Esophagus (tissue), 2 donors: ENCODE measurements around the gene CSTPP1. TPM values are rescaled to one million over a fixed set of nuclear protein-coding genes. Genes with fewer than 3 reads are reported as not detected.
"Not testable (repeated sequence)": the region's sequence is repeated elsewhere in the genome, so short reads cannot be mapped to it uniquely, and the experiment has no call there.

Experiments used
- H3K27ac ChIP-seq, 2 donors: one replicate each; pipeline ENCODE4 v1.5.1; 2013; ENCODE audit warnings: low read depth in 2 of 2, mild to moderate bottlenecking in 2 of 2, inconsistent platforms in 1 of 2, low read length in 1 of 2, moderate library complexity in 1 of 2
- H3K27me3 ChIP-seq, 2 donors: one replicate each; pipeline ENCODE4 v1.6.1; 2013; ENCODE audit warnings: low read length in 2 of 2, control low read depth in 1 of 2, mild to moderate bottlenecking in 1 of 2; ENCODE audit not compliant: insufficient read depth in 2 of 2, control insufficient read depth in 1 of 2
- H3K36me3 ChIP-seq, 2 donors: one replicate each; pipeline ENCODE4 v1.6.1; 2013; ENCODE audit warnings: low read length in 1 of 2; ENCODE audit not compliant: control insufficient read depth in 2 of 2, insufficient read depth in 2 of 2
- H3K4me1 ChIP-seq, 2 donors: one replicate each; pipeline ENCODE4 v1.6.1; 2013; ENCODE audit warnings: low read length in 1 of 2; ENCODE audit not compliant: control insufficient read depth in 2 of 2, insufficient read depth in 2 of 2
- H3K4me3 ChIP-seq, 2 donors: one replicate each; pipeline ENCODE4 v1.5.1; 2013; ENCODE audit warnings: low read length in 2 of 2, mild to moderate bottlenecking in 2 of 2, low read depth in 1 of 2, moderate library complexity in 1 of 2
- H3K9me3 ChIP-seq, 2 donors: one replicate each; pipeline ENCODE4 v1.6.1; 2013; ENCODE audit warnings: mild to moderate bottlenecking in 2 of 2, low read depth in 1 of 2, low read length in 1 of 2, moderate library complexity in 1 of 2; ENCODE audit not compliant: control insufficient read depth in 2 of 2, insufficient read depth in 1 of 2
- WGBS, 2 donors: extraction: QIAGEN DNeasy Blood & Tissue Kit; methylation state at CpG; one replicate each; pipeline ENCODE4 v1.1.7; 2013; 5-methylcytosine and 5-hydroxymethylcytosine counted together
- polyA plus RNA-seq, 2 donors: library from polyadenylated mRNA; stranded (reverse); fragments of 200-250 nt; gene quantifications; one replicate each; pipeline ENCODE4 v1.2.3, GENCODE V29; 2013
- donor health status: healthy with polysubstance abuse.
- donor health status: Bipolar disorder and iron deficiency.

Gene CSTPP1
- polyA plus RNA-seq, 2 donors: 8.3 to 13.0 TPM

DNA sequence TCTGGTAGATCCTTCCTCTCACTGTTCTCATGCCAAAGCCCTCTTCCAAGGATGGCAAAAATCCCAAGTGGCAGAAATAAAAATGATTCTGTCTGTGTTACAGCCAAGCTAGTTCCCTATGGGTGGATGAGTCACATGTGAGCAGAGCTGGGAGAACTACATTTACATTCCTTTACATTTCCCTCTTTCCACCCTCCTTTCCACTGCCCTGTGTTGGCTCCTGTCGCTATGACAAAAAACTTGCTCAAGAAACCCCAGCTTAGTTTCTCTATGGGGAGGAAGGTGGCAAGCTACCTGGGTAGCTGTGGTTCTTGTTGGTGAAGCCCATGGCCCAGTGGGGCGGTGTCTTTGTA is 268.1 kb downstream of the CSTPP1 start:
- Histone ChIP-seq H3K4me1 (no peaks in the 10 kb centered on the region), H3K27me3 (no peaks in the 10 kb centered on the region), H3K36me3 (no peaks in the 10 kb centered on the region), H3K9me3 (no peaks in the 10 kb centered on the region), H3K4me3 (no peak overlapping the region), H3K27ac (peak overlapping the region in 1 of 2 donors; percentile 65)
- WGBS, 2 donors: 38 to 56% methylated on average over 2 of the region's 2 CpGs

DNA sequence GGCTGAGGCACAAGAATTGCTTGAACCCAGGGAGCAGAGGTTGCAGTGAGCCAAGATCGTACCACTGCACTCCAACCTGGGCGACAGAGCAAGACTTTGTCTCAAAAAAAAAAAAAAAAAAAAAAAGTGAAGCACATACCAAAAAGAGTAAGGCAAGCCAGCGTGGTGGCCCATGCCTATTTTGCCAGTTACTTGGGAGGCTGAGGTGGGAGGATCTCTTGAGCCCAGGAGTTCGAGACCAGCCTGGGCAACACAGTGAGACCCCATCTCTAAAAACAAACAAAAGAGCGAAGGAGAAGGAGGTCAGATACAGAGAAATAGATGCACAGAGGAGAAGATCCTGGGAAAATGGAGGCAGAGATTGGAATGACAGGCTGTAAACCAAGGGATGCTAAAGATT is 270.0 kb downstream of the CSTPP1 start:
- H3K4me3 ChIP-seq, H3K27me3 ChIP-seq, H3K4me1 ChIP-seq, H3K9me3 ChIP-seq, H3K27ac ChIP-seq, H3K36me3 ChIP-seq: not testable (repeated sequence)
- 92 to 95% methylated on average over 5 of the region's 5 CpGs for WGBS, 2 donors

DNA sequence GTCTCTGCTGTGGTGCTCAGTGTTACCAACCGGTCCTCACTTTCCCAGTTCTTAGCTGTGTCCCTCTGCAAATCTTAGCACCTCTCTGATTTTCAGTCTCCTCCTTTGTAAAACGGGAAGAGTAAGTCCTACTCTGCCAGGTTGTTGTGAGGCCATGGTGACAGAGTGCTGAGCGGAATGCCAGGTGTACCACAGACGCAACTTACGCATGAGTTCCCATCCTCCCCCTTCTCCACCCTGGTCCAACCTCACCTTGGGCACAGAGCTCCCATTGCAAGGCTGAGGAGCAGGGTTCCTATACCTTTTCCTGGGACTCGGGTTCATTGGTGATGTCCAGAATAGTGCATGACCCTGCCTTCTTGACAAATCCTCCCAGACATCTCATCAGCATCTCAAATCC is 270.9 kb downstream of the CSTPP1 start:
- H3K4me3 ChIP-seq: no peak overlapping the region
- no peaks in the 10 kb centered on the region for H3K36me3 ChIP-seq
- no peaks in the 10 kb centered on the region for H3K9me3 ChIP-seq
- no peaks in the 10 kb centered on the region for H3K27me3 ChIP-seq
- no peaks in the 10 kb centered on the region for H3K4me1 ChIP-seq
- WGBS, 2 donors: 83 to 85% methylated on average over 6 of the region's 6 CpGs
- H3K27ac ChIP-seq: no peak overlapping the region

DNA sequence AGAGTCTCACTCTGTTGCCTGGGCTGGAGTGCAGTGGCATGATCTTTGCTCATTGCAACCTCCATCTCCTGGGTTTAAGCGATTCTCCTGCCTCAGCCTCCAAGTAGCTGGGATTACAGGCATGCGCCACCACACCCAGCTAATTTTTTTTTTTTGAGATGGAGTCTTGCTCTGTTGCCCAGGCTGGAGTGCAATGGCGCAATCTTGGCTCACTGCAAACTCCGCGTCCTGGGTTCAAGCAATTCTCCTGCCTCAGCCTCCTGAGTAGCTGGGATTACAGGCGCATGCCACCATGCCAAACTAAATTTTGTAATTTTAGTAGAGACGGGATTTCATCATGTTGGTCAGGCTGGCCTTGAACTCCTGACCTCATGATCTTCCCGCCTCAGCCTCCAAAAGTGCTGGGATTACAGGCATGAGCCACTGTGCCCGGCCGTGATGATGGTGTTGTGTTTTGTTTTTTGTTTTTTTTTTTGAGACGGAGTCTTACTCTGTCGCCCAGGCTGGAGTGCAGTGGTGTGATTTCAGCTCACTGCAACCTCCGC is 271.5 kb downstream of the CSTPP1 start:
- not testable (repeated sequence) for H3K9me3 ChIP-seq, H3K36me3 ChIP-seq, H3K4me1 ChIP-seq, H3K27me3 ChIP-seq, H3K4me3 ChIP-seq, H3K27ac ChIP-seq
- WGBS, 2 donors: 96 to 97% methylated on average over 13 of the region's 13 CpGs

DNA sequence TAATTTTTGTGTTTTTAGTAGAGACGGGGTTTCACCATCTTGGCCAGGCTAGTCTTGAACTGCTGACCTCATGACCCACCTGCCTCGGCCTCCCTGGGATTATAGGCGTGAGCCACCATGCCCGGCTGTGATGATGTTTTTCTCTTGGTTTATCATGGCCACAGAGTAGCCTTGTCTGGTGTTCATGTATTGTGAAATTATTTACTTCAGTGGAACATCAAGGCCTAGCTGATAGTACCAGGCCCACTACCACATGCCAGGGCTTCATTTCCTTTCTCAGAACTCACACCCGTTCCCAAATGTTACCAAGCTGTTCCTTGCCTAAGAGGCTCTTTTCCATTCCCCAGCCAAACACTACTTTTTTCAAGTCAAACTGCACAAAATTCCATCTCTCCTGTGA is 272.1 kb downstream of the CSTPP1 start:
- H3K4me1 ChIP-seq: peaks cover 0 to 3% of the 10 kb centered on the region in 2 donors
- WGBS, 2 donors: 91 to 94% methylated on average over 5 of the region's 5 CpGs
- H3K27ac ChIP-seq: no peak overlapping the region
- no peaks in the 10 kb centered on the region for H3K27me3 ChIP-seq
- H3K4me3 ChIP-seq: no peak overlapping the region
- H3K9me3 ChIP-seq: no peaks in the 10 kb centered on the region
- H3K36me3 ChIP-seq: no peaks in the 10 kb centered on the region

Other genes with a start within 250 kb of the CSTPP1 start
- 10 to 100 TPM; 27.3 to 33.8 TPM for gene ARHGAP1, start 236.1 kb upstream of the CSTPP1 start, polyA plus RNA-seq
- gene ZNF408, start 235.7 kb upstream of the CSTPP1 start, polyA plus RNA-seq: 1 to 10 TPM; 7.8 to 8.1 TPM
- under 1 TPM in 1 of 2 donors, not detected in 1; 0.04 TPM for gene F2, start 217.5 kb upstream of the CSTPP1 start, polyA plus RNA-seq
- 10 to 100 TPM in 1 of 2 donors, 1 to 10 TPM in 1; 5.0 to 13.4 TPM for gene CKAP5, start 90.5 kb upstream of the CSTPP1 start, polyA plus RNA-seq
- 1 to 10 TPM; 2.6 to 8.2 TPM for gene LRP4, start 18.2 kb upstream of the CSTPP1 start, polyA plus RNA-seq
- gene ARFGAP2, start 240.1 kb downstream of the CSTPP1 start, polyA plus RNA-seq: 10 to 100 TPM; 47.7 to 49.6 TPM
- 10 to 100 TPM; 54.7 to 55.6 TPM for gene PACSIN3, start 249.7 kb downstream of the CSTPP1 start, polyA plus RNA-seq